Bronchial epithelial cell (primary cell): ENCODE data around the gene CDK5RAP3. TPM values are rescaled to one million over a fixed set of nuclear protein-coding genes. Genes with fewer than 3 reads are reported as not detected.
"Not testable (repeated sequence)": the region's sequence is repeated elsewhere in the genome, so short reads cannot be mapped to it uniquely, and the experiment has no call there.

Experiments
- DNase-seq: peaks from one replicate; pipeline ENCODE4 v3.0.0-alpha.2; 2010; ENCODE audit warnings: low read depth
- FAIRE-seq: peaks from 2 replicates; lab custom pipeline; 2011; peaks lifted over from hg19 to GRCh38; lab: Jason Lieb, UNC
- H3K27me3 ChIP-seq: 2 replicates; pipeline ENCODE4 v1.5.1; 2011; ENCODE audit warnings: low read length; ENCODE audit not compliant: control insufficient read depth, insufficient read depth
- H3K36me3 ChIP-seq: 2 replicates; pipeline ENCODE4 v1.5.1; 2011; ENCODE audit warnings: low read length; ENCODE audit not compliant: control insufficient read depth, insufficient read depth
- H3K4me3 ChIP-seq: 2 replicates; pipeline ENCODE4 v1.5.1; 2011; ENCODE audit warnings: mild to moderate bottlenecking, low read depth, low read length, control low read depth
- total RNA-seq: library from RNA; depleted of rRNA; stranded (reverse); fragments of >200 nt; gene quantifications from 2 replicates; pipeline ENCODE4 v1.2.1, GENCODE V29; 2014
- TF ChIP-seq, protein P1 (sequence below): IDR thresholded peaks from 2 replicates; pipeline ENCODE4 v1.5.1; 2011; ENCODE audit warnings: mild to moderate bottlenecking, moderate library complexity, low read length, control low read depth, inconsistent platforms; ENCODE audit not compliant: insufficient read depth, severe bottlenecking

CDK5RAP3 gene
- total RNA-seq, 1 donor from 2014 or later, result 89.8 TPM

DNA sequence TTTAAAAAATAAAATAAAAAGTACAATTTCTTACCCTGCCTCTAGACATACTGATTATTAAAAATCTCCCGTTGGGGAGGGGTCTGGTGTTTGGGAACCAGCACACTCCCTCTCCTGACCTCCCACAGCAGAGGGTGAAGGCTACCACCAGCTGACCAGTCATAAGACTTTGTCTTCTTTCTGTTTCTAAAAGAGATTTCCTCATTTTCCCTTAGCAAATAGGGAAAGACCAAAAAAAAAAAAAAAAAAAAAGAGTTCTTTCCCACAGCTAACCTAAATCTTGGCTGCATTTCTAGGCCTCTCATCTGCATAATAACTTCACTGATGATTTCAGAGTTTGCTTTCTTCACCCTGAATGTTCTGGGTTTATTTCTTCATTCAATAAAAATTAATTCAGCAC is 30.3 kb downstream of the CDK5RAP3 start:
- FAIRE-seq (no peak), DNase-seq (no peak)
- H3K27me3 ChIP-seq, result no peaks in the 10 kb centered on the region
- TF ChIP-seq, protein P1, sequence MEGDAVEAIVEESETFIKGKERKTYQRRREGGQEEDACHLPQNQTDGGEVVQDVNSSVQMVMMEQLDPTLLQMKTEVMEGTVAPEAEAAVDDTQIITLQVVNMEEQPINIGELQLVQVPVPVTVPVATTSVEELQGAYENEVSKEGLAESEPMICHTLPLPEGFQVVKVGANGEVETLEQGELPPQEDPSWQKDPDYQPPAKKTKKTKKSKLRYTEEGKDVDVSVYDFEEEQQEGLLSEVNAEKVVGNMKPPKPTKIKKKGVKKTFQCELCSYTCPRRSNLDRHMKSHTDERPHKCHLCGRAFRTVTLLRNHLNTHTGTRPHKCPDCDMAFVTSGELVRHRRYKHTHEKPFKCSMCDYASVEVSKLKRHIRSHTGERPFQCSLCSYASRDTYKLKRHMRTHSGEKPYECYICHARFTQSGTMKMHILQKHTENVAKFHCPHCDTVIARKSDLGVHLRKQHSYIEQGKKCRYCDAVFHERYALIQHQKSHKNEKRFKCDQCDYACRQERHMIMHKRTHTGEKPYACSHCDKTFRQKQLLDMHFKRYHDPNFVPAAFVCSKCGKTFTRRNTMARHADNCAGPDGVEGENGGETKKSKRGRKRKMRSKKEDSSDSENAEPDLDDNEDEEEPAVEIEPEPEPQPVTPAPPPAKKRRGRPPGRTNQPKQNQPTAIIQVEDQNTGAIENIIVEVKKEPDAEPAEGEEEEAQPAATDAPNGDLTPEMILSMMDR, result no peak
- no peak overlapping the region for H3K4me3 ChIP-seq
- no peaks in the 10 kb centered on the region for H3K36me3 ChIP-seq

GRCh38 chr17:48001657-48002056 is 30.7 kb downstream of the CDK5RAP3 start:
- not testable (repeated sequence) for H3K4me3 ChIP-seq, FAIRE-seq, H3K27me3 ChIP-seq, DNase-seq, H3K36me3 ChIP-seq

- no peaks in the 10 kb centered on the region for H3K36me3 ChIP-seq
- DNase-seq (peak; percentile 73), FAIRE-seq (no peak)
- H3K27me3 ChIP-seq, result no peaks in the 10 kb centered on the region
- H3K4me3 ChIP-seq, result no peak overlapping the region
- TF ChIP-seq, protein P1, result no peak
These were observed 31.5 kb downstream of the CDK5RAP3 start for GRCh38 chr17:48002266-48002915.

GRCh38 chr17:48002916-48003416 is 32.1 kb downstream of the CDK5RAP3 start:
- DNase-seq (no peak), FAIRE-seq (no peak)
- TF ChIP-seq, protein P1, result no peak
- H3K36me3 ChIP-seq, result no peaks in the 10 kb centered on the region
- H3K27me3 ChIP-seq, result no peaks in the 10 kb centered on the region
- H3K4me3 ChIP-seq, result no peak overlapping the region

GRCh38 chr17:48003417-48004151 is 32.7 kb downstream of the CDK5RAP3 start:
- no peak for DNase-seq
- TF ChIP-seq, protein P1, result no peak
- no peak for FAIRE-seq
- Histone ChIP-seq H3K4me3 (no peak overlapping the region), H3K36me3 (no peaks in the 10 kb centered on the region), H3K27me3 (no peaks in the 10 kb centered on the region)

DNA sequence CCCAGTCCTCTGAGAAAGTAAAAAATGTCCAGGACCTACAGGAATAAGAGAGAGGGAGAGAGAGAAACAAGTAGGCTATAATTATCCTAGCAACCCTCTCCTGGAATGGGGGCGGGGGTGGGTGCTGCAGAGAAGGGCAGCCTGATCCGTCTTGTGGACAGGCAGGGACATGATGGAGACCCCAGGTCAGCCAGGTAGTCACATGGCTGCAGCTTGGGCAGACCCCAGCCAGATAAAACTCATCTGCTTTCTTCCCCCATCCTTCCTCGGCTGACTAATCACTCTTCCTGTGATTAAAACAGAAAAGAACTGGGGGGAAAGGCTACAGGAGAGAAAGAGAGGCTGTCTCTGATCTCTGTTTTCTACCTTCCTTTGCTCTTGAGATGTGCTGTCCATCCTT is 34.1 kb downstream of the CDK5RAP3 start:
- Histone ChIP-seq H3K4me3 (no peak overlapping the region), H3K36me3 (no peaks in the 10 kb centered on the region), H3K27me3 (no peaks in the 10 kb centered on the region)
- FAIRE-seq, result no peak
- TF ChIP-seq, protein P1, result no peak
- DNase-seq, result no peak
